AG04449 (cell line): Measurements from ENCODE around the gene PLEKHO2.

Experiments
- CTCF ChIA-PET: fragments of 350-600 bp; formaldehyde crosslinking; extraction: SDS; loops from one replicate; lab custom pipeline; 2021; ENCODE audit warnings: antibody characterized with exemption; lab: Yijun Ruan, JAX
- POLR2A ChIA-PET: fragments of 400-600, 350-600 bp; formaldehyde crosslinking; extraction: SDS; loops from one replicate; lab custom pipeline; 2020; ENCODE audit warnings: antibody characterized with exemption, inconsistent platforms; lab: Yijun Ruan, JAX
- DNase-seq: peaks from one replicate; pipeline ENCODE4 v3.0.0-alpha.2; 2010; ENCODE audit warnings: low read depth, low spot score
- H3K4me3 ChIP-seq: 2 replicates; pipeline ENCODE4 v1.5.1; 2011; ENCODE audit warnings: low read depth, mild to moderate bottlenecking, control low read depth, low read length
- TF ChIP-seq, protein P1 (sequence below): IDR thresholded peaks from one replicate; pipeline ENCODE4 v1.5.1; 2011; ENCODE audit warnings: mild to moderate bottlenecking, moderate library complexity, low read length, control low read depth, inconsistent platforms; ENCODE audit not compliant: insufficient read depth; ENCODE audit errors: missing control alignments

The PLEKHO2 gene

DNA sequence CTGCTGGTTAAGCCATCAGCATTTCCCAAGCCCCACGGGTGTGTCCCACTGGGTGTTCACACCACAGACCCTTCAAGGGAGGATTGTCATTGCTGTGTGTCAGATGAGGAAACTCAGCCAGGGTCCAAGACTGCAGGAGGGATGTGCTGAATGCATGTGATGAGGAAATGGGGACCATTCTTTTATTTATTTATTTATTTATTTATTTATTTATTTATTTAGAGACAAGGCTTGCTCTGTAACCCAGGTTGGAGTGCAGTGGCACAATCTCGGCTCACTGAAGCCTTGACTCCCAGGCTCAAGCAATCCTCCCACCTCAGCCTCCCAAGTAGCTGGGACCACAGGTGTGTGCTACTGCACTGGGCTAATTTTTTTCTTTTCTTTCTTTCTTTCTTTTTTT lies 37.1 kb upstream of the PLEKHO2 start:
- CTCF ChIA-PET = interaction anchor here (0.9 to 16.1 kb wide), 6 partner anchors 9 to 74 kb away, joined by 3 to 231 read pairs (median 4); no protein-coding TSS in a partner anchor
- POLR2A ChIA-PET = no interaction called here
- DNase-seq = no peak

DNA sequence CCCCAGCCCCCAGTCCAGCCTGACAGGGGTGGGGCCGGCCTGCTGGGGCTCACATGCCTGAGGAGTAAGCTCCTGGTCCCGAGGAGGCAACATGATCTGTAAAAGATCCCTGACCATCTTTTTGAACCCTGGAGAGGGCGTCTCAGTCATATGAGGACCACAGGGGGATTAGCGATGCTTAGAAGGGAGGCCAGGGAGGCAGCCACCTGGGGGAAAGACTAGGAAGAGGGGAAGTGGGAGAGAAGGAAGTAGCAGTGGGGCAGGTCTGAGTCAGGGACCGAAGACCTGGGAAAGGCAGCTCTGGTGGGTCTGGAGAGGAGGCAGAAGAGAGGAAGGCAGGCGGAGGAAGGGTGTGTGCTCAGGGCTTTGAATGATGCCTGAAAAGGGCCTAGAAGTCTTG lies 35.2 kb upstream of the PLEKHO2 start:
- no peak for DNase-seq
- TF ChIP-seq, protein P1, sequence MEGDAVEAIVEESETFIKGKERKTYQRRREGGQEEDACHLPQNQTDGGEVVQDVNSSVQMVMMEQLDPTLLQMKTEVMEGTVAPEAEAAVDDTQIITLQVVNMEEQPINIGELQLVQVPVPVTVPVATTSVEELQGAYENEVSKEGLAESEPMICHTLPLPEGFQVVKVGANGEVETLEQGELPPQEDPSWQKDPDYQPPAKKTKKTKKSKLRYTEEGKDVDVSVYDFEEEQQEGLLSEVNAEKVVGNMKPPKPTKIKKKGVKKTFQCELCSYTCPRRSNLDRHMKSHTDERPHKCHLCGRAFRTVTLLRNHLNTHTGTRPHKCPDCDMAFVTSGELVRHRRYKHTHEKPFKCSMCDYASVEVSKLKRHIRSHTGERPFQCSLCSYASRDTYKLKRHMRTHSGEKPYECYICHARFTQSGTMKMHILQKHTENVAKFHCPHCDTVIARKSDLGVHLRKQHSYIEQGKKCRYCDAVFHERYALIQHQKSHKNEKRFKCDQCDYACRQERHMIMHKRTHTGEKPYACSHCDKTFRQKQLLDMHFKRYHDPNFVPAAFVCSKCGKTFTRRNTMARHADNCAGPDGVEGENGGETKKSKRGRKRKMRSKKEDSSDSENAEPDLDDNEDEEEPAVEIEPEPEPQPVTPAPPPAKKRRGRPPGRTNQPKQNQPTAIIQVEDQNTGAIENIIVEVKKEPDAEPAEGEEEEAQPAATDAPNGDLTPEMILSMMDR = no peak
- ChIA-PET POLR2A (no interaction called here), CTCF (interaction anchor here (1.1 to 16.1 kb wide), 5 partner anchors 9 to 76 kb away, joined by 3 to 231 read pairs (median 5); partner anchors contain the start of gene PIF1)
- no peak overlapping the region for H3K4me3 ChIP-seq

More for the DNA sequence above, 37.1 kb upstream of the PLEKHO2 start:
- TF ChIP-seq, protein P1 = no peak
- no peak overlapping the region for H3K4me3 ChIP-seq

DNA sequence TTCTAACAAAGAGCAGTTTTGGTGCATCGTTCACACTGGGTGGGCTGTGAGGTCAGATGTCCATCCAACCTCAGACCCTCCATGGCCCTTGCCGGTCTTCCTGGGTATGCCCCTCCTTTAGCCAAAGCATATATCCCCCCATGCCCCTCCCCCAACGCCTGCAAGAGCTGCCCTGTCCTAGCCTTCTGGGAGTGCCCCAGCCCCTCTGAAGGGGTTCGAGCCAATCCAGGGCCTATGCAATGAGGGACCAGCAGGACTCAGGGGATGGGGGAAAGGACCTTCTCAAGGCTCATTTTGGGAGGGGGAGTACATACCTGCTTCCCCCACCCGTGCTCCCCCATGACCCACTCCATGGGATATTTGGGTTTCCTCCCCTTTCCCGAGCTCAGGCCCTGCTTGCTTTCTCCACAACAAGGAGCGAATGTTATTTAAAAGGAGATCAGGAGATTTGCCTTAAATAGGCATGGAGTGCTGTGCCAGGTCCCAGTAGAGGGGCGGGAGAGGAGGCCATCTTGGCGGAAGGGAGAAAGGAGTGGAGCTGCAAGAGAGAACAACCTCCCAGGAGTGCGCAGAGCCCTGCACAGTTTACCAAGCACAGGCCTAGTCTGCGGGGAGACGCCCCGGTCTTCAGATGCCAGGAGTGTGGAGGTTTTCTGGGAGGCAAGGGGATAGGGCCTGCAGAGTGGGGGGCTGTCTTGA lies 34.5 kb upstream of the PLEKHO2 start:
- TF ChIP-seq, protein P1 = no peak
- no peak overlapping the region for H3K4me3 ChIP-seq
- POLR2A ChIA-PET = no interaction called here
- CTCF ChIA-PET = interaction anchor here (1.2 to 16.1 kb wide), 6 partner anchors 8 to 99 kb away, joined by 3 to 231 read pairs (median 24); no protein-coding TSS in a partner anchor
- no peak for DNase-seq

DNA sequence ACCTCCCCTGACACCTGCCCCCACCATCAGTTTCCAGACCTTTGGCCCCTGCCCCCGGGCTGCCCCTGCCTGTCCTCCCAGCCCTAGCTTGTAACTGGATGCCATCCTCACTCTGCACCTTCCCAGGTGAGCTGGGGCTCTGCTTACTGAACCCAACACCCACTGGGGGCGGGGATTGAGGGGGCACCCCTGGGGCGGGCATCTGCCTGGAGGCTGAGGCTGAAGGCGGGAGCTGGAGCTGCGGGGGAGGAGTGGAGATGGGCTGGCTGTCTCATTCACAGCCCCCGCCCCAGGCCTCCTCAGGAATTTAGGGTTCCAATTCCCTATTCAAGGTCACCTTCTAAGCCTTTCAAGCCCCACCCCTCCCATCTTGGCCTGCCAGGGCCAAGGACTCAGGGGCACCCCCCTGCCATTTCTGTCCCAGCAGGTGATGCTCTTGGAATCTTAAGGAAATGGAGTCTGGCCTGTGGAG lies 33.9 kb upstream of the PLEKHO2 start:
- ChIA-PET POLR2A (no interaction called here), CTCF (interaction anchor here (2.0 to 16.1 kb wide), 5 partner anchors 7 to 98 kb away, joined by 9 to 231 read pairs (median 33); no protein-coding TSS in a partner anchor)
- DNase-seq = no peak
- H3K4me3 ChIP-seq = no peak overlapping the region
- TF ChIP-seq, protein P1 = no peak

DNA sequence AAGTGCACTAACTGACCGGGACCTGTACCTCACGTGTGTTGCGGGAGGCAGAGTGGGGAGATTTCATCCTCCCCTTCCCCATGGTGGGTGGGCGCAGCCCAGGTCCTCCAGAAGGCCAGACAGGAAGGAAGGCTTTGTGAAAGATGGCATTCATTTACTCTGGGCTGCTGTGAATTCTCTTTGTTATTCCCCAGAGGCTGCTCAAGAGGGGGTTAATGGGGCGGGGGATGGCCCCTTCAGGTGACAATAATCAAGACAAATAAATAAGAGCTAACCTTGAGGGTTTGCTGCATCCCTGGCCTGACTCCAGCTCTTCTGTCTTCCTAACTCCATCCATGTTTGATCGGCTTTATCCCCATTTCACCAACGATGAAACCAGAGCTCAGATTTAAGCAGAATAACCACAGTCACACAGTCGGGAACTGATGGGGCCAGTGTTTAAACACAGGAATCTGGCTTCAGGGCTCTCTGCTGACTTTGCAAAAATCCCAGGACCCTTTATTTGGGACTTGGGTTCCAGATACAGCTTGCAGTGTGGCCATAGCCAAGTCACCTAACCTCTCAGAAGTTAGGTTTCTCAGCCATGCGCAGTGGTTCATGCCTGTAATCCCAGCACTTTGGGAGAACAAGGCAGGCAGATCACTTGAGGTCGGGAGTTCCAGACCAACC lies 32.8 kb upstream of the PLEKHO2 start:
- no peak overlapping the region for H3K4me3 ChIP-seq
- TF ChIP-seq, protein P1 = no peak
- ChIA-PET POLR2A (no interaction called here), CTCF (interaction anchor here (0.7 to 16.1 kb wide), 28 partner anchors 7 to 183 kb away, joined by 3 to 231 read pairs (median 6); no protein-coding TSS in a partner anchor)
- DNase-seq = no peak
